AML-193 (cell line): ENCODE results near the gene KLF12.
A peak's percentile ranks its signal among the peaks of the same experiment; 100 is the strongest.

Experiments
- DNase-seq, 2 experiments: peaks; one replicate each; lab custom pipeline; 2025; lab: John Stamatoyannopoulos, UW

The KLF12 gene

DNA sequence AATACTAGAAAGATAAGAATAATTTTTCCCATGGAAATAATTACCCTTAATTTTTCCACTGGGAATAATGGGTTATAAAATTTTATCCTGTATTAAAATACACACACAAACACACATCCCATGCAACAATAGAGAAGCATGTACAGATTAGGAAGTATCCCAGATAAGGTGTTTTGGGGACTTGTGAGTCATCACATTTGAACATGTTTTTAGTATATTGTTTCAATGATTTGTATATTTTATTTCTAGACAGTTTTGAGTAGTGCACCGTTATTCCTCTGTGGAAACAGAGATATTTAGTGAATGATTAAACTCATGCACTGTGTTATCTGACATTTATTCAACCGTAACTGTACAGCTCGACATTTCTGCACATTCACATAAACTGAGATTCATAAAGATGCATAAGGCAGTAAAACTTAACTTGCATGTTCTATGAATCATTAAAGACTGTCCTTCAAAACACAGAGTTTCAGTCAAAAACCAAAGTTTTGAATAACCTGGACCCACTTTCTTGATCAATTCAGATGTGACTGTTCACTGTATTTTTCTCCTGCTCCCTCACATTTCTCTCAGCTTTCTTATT is 30.1 kb downstream of the KLF12 start:
- no peak for DNase-seq

DNA sequence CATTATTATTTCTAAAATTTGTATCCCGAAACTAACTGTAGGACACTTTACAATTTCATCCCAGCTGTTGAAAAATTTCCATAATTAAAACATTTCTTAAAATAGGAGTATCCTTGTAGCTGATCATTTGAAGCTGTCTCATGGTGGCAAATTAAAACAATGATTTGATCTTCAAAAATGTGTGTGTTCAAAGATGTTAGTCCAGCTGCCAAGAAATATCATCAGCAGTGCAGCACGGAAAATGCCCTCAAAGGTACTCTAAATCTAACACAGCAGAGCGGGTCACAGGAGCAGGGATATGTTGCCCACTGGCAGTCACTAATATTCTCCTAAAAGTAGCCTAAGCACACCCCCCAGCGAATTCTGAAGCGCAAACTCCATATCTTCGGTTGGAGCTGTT is 31.0 kb downstream of the KLF12 start:
- DNase-seq = no peak

DNA sequence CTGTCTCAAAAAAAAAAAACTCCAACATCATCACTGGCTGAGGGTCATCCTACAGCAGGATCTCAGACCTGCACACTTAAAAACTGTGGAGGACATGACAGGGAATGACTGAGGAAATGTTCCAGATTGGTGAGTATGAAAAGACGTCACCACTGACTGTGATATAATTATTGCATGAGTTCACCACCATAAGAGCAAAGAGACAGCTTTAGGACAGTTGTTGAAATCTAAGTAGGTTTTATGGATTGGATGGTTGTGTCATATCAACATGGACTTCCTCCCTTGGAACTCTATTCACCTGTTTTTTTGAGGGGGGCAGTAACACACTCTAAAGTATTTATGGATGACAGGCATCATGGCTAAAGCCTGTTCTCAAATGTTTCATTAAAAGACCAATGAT is 31.5 kb downstream of the KLF12 start:
- DNase-seq = no peak

DNA sequence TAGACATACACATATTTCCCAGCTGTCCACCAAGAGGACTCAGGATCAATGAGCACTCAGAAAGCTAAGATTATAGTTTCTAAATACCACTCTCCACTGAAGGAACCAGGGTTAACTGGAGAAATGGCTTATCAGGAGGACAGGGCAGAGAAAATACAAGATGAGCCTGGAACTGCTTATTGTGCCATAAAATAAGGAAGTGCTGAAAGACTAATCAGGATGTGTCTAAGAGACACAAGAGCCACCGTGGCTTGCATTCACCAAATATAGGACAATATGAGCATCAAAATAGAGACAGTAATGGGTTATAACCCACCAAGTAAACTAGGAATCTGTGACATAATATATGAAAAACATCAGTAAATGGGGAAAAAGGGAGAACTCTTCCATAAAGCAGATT is 32.8 kb downstream of the KLF12 start:
- peak in 1 of 2 experiments; percentile 10 for DNase-seq

DNA sequence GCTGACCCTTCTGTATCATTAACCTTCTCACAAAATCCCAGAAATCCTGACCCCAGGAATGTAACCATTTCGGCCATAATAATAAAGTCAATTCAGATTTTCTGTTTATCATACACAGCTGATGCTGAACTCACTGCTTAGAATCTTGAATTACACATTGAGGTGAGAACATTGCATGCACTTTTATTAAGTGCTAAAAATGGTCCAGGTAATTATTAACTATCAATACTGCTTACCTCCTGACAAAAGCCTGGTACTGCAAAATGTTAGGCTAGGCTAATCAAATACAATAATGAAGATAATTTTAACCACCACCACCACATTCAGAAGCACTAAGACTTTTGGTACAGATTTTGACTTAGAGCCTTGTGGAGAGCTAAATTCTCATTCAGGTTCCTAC is 36.1 kb downstream of the KLF12 start:
- no peak for DNase-seq

DNA sequence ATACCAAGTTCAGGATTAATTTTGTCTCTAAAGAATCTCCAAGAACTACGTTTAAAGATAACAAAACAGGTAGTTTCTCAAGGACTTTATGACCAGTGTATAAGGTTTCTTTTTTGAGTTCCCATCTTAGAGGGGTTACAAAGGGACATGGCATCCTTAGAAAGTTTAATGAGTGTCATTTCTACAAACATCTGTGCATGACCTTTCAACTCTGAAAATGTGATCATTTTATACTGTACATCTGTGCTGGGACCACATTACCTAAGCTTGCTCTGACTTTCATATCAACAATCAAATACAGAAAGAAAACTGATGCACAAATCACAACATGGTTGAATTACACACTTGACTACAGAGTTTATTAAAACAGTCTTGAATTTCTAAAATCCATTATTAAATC is 37.1 kb downstream of the KLF12 start:
- DNase-seq = no peak

DNA sequence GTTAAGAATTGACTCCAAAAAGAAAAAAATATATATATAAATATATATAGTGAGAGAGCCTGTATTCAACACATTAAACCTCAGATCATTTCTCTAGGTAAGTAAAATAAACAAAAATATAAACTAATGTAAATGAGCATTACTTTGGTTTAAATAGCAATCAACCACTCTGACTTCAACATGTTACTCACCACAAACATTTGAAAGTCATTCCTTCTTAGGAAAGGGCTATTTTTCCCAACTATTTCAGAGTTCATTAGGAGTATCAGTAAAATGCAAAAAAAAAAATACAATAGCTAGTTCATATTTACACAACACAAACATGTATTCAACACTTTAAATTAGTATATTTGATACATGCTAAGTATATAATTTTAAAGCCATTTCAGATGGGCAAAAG is 40.5 kb downstream of the KLF12 start:
- no peak for DNase-seq

DNA sequence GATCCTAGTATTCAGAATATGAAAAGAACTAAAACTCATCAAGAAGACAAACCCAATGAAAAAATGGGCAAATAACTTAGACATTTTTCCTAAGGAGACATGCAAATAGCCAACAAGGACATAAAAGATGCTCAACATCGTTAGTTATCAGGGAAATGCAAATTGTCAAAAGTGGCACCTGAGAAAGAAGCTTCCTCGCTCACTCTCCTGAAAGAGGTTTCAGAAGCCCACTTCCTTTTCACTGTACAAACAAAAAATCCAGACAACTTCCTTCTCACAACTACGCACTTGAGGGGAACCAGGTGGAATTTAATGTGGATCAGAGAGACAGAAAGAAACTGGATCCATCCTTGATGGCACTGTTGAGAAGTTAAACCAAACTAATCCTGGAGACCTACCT is 41.5 kb downstream of the KLF12 start:
- no peak for DNase-seq

DNA sequence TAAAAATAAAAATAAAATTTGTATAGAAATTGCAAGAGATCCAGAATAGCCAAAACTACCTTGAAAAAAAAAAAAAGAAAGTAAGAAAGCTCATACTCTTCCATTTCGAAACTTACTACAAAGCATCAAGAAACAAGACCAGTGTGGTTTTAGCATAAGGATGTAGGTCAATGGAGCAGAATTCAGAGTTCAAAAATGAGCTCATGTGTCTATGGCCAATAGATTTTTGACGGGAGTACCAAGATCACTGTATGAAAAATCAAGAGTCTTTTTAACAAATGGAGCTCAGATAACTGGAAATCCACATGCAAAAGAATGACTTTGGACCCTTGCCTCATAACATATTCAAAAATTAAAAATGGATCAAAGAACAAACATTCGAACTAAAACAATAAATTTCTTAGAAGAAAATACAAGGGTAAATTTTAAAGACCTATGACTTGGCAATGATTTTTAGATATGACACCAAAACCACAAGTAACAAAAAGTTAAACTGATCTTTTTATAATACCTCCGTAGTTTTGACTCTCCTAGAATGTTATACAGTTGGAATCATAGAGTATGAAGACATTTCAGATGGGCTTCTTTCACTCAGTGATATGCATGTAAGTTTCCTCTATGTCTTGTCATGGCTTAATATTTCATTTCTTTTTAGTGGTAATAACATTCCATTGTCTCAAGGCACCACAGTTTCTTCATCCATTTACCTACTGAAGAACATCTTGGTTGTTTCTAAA is 43.2 kb downstream of the KLF12 start:
- DNase-seq = no peak

DNA sequence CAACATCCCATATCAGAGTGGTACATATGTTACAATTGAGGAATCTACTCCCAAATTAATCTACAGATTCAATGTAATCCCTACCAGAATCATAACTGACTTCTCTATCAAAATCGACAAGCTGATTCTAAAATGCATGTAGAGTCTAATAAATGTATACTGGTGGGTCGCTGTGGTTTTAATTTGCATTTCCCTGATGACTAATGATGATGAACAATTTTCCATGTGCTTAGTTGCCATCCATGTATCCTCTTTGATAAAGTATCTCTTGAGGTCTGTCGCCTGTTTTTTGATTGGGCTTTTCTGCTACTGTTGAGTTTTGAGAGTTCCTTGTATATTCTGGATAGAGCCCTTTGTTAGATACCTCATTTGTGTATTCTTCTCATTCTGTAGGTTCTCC is 43.8 kb downstream of the KLF12 start:
- no peak for DNase-seq

DNA sequence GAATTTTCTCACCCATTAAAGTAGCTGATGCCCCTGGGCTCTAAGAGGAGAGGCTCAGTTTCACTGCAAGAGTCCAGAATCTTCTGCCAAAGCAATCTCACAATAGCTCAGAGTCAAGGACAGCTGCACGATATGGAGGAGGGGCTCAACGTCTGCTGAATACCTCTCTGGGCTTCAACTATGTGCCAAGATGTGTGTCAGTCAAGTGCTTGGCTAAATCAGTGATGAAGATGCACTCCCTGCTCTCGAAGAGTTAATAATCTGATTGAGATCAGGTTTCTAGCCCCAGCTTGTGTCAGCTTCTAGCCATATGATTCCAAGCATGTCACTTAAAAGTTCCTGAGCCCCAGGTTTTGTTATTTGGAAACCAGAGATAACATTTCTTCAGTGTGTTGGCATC is 46.8 kb downstream of the KLF12 start:
- no peak for DNase-seq
